Urinary bladder (tissue), 4 donors: ENCODE measurements around the gene CAMK1D. TPM values are rescaled to one million over a fixed set of nuclear protein-coding genes. Genes with fewer than 3 reads are reported as not detected.

Experiments
- DNase-seq: peaks from one replicate; pipeline ENCODE4 v3.0.0-alpha.2; 2015; ENCODE audit errors: extremely low spot score
- H3K27ac ChIP-seq: one replicate; pipeline ENCODE4 v1.5.1; 2013; ENCODE audit warnings: low read depth, mild to moderate bottlenecking, moderate library complexity
- H3K36me3 ChIP-seq: one replicate; pipeline ENCODE4 v1.6.1; 2013; ENCODE audit warnings: mild to moderate bottlenecking, moderate library complexity; ENCODE audit not compliant: insufficient read depth
- H3K4me1 ChIP-seq: one replicate; pipeline ENCODE4 v1.6.1; 2013; ENCODE audit warnings: mild to moderate bottlenecking, moderate library complexity; ENCODE audit not compliant: insufficient read depth
- H3K4me3 ChIP-seq: one replicate; pipeline ENCODE4 v1.5.1; 2013; ENCODE audit warnings: low read depth, low read length
- WGBS: extraction: QIAGEN DNeasy Blood & Tissue Kit; methylation state at CpG from one replicate; pipeline ENCODE4 v1.1.7; 2013; 5-methylcytosine and 5-hydroxymethylcytosine counted together
- polyA plus RNA-seq: library from polyadenylated mRNA; stranded (reverse); fragments of 200-250 nt; gene quantifications from one replicate; pipeline ENCODE4 v1.2.3, GENCODE V29; 2013
- total RNA-seq: library from RNA; depleted of rRNA; stranded (reverse); fragments of >200 nt; gene quantifications from one replicate; pipeline ENCODE4 v1.2.3, GENCODE V29; 2014
- donor health status: healthy with polysubstance abuse.
- donor health status: healthy.

The CAMK1D gene
- total and polyA plus RNA-seq, 2 donors, result 5.6 to 7.6 TPM

- H3K27ac ChIP-seq, result no peak overlapping the region
- DNase-seq, result no peak
- no peaks in the 10 kb centered on the region for H3K4me1 ChIP-seq
- H3K36me3 ChIP-seq, result no peaks in the 10 kb centered on the region
- 91% methylated on average over 4 of the region's 4 CpGs for WGBS
- H3K4me3 ChIP-seq, result no peak overlapping the region
Observed at GRCh38 chr10:12367272-12367671, 17.9 kb downstream of the CAMK1D start.

GRCh38 chr10:12369982-12370381, 20.6 kb downstream of the CAMK1D start:
- Histone ChIP-seq H3K4me1 (no peaks in the 10 kb centered on the region), H3K4me3 (no peak overlapping the region), H3K27ac (no peak overlapping the region), H3K36me3 (no peaks in the 10 kb centered on the region)
- DNase-seq, result no peak
- WGBS, result 98% methylated on average over 8 of the region's 8 CpGs

- no peak overlapping the region for H3K4me3 ChIP-seq
- H3K27ac ChIP-seq, result no peak overlapping the region
- no peaks in the 10 kb centered on the region for H3K36me3 ChIP-seq
- DNase-seq, result no peak
- H3K4me1 ChIP-seq, result no peaks in the 10 kb centered on the region
- 93% methylated on average over 10 of the region's 10 CpGs for WGBS
Observed at GRCh38 chr10:12372846-12373245, 23.5 kb downstream of the CAMK1D start.

GRCh38 chr10:12375076-12375504, 25.7 kb downstream of the CAMK1D start:
- DNase-seq, result no peak
- peak overlapping the region; percentile 11 for H3K27ac ChIP-seq
- 42% methylated on average over 11 of the region's 11 CpGs for WGBS
- no peaks in the 10 kb centered on the region for H3K36me3 ChIP-seq
- no peaks in the 10 kb centered on the region for H3K4me1 ChIP-seq
- H3K4me3 ChIP-seq, result no peak overlapping the region

- Histone ChIP-seq H3K27ac (no peak overlapping the region), H3K36me3 (no peaks in the 10 kb centered on the region), H3K4me1 (no peaks in the 10 kb centered on the region), H3K4me3 (no peak overlapping the region)
- no peak for DNase-seq
- 98% methylated on average over 12 of the region's 12 CpGs for WGBS
Observed at GRCh38 chr10:12376211-12376610, 26.9 kb downstream of the CAMK1D start.

- Histone ChIP-seq H3K4me3 (no peak overlapping the region), H3K36me3 (no peaks in the 10 kb centered on the region), H3K27ac (no peak overlapping the region), H3K4me1 (no peaks in the 10 kb centered on the region)
- no peak for DNase-seq
- WGBS, result 82% methylated on average over 7 of the region's 7 CpGs
Observed at GRCh38 chr10:12377658-12378290, 28.4 kb downstream of the CAMK1D start.

GRCh38 chr10:12380999-12381398, 31.7 kb downstream of the CAMK1D start:
- no peak overlapping the region for H3K4me3 ChIP-seq
- no peak overlapping the region for H3K27ac ChIP-seq
- H3K36me3 ChIP-seq, result no peaks in the 10 kb centered on the region
- H3K4me1 ChIP-seq, result no peaks in the 10 kb centered on the region
- DNase-seq, result no peak
- 93% methylated on average over 5 of the region's 5 CpGs for WGBS

- WGBS, result 89% methylated on average over 12 of the region's 12 CpGs
Observed at GRCh38 chr10:12381536-12382156, 32.3 kb downstream of the CAMK1D start.

GRCh38 chr10:12382157-12382548, 32.8 kb downstream of the CAMK1D start:
- WGBS, result 93% methylated on average over 1 of the region's 1 CpG
- no peaks in the 10 kb centered on the region for H3K4me1 ChIP-seq

More at GRCh38 chr10:12381536-12382156, 32.3 kb downstream of the CAMK1D start:
- DNase-seq, result no peak
- Histone ChIP-seq H3K27ac (no peak overlapping the region), H3K4me1 (no peaks in the 10 kb centered on the region), H3K36me3 (no peaks in the 10 kb centered on the region), H3K4me3 (no peak overlapping the region)

GRCh38 chr10:12382956-12383531, 33.7 kb downstream of the CAMK1D start:
- Histone ChIP-seq H3K4me3 (no peak overlapping the region), H3K27ac (no peak overlapping the region), H3K4me1 (no peaks in the 10 kb centered on the region), H3K36me3 (no peaks in the 10 kb centered on the region)
- 88% methylated on average over 4 of the region's 4 CpGs for WGBS
- DNase-seq, result no peak

More at GRCh38 chr10:12382157-12382548, 32.8 kb downstream of the CAMK1D start:
- H3K27ac ChIP-seq, result no peak overlapping the region
- H3K36me3 ChIP-seq, result no peaks in the 10 kb centered on the region
- H3K4me3 ChIP-seq, result no peak overlapping the region
- no peak for DNase-seq

- Histone ChIP-seq H3K4me1 (peaks cover 4% of the 10 kb centered on the region), H3K36me3 (no peaks in the 10 kb centered on the region), H3K27ac (no peak overlapping the region), H3K4me3 (no peak overlapping the region)
- WGBS, result 95% methylated on average over 2 of the region's 2 CpGs
- DNase-seq, result no peak
Observed at GRCh38 chr10:12384906-12385305, 35.6 kb downstream of the CAMK1D start.

- no peak for DNase-seq
- Histone ChIP-seq H3K36me3 (no peaks in the 10 kb centered on the region), H3K4me1 (peaks cover 4% of the 10 kb centered on the region), H3K4me3 (no peak overlapping the region), H3K27ac (no peak overlapping the region)
- WGBS, result 97% methylated on average over 15 of the region's 15 CpGs
Observed at GRCh38 chr10:12387561-12388210, 38.3 kb downstream of the CAMK1D start.

- H3K36me3 ChIP-seq, result no peaks in the 10 kb centered on the region
- peaks cover 4% of the 10 kb centered on the region for H3K4me1 ChIP-seq
- DNase-seq, result no peak
- no peak overlapping the region for H3K27ac ChIP-seq
- WGBS, result 89% methylated on average over 17 of the region's 17 CpGs
- no peak overlapping the region for H3K4me3 ChIP-seq
Observed at GRCh38 chr10:12388671-12389070, 39.3 kb downstream of the CAMK1D start.
